H1 (cell line): ENCODE measurements around the gene ERC1. TPM values are rescaled to one million over a fixed set of nuclear protein-coding genes. Genes with fewer than 3 reads are reported as not detected.
"Not testable (repeated sequence)": the region's sequence is repeated elsewhere in the genome, so short reads cannot be mapped to it uniquely, and the experiment has no call there.

Experiments used
- CTCF ChIA-PET: fragments of 300-600 bp; sonication (Branson Sonifier 250); formaldehyde crosslinking; loops from one replicate; lab custom pipeline; 2021; ENCODE audit not compliant: partially characterized antibody; lab: Charles Lee
- POLR2A ChIA-PET: fragments of 300-600 bp; sonication (Branson Sonifier 250); formaldehyde crosslinking; loops from one replicate; lab custom pipeline; 2021; ENCODE audit warnings: inconsistent platforms; ENCODE audit not compliant: partially characterized antibody; lab: Charles Lee
- DNase-seq, 2 experiments: peaks; one replicate each; pipeline versions ENCODE4 v3.0.0 to v3.0.0-alpha.2; 2010 to 2022; ENCODE audit warnings: low spot score in 2 of 2, low read depth in 1 of 2, mixed read lengths in 1 of 2
- FAIRE-seq: peaks from 2 replicates; lab custom pipeline; 2011; peaks lifted over from hg19 to GRCh38; lab: Jason Lieb, UNC
- H2AFZ ChIP-seq: 2 replicates; pipeline ENCODE4 v1.8.1; 2012; ENCODE audit warnings: low read length, inconsistent platforms
- H2AK5ac ChIP-seq: 2 replicates; pipeline ENCODE4 v1.6.1; 2013; ENCODE audit warnings: low read depth, low read length
- H2BK120ac ChIP-seq: replicated peaks from 2 replicates; pipeline ENCODE3; 2013; ENCODE audit warnings: low read depth, low read length, inconsistent platforms
- H2BK12ac ChIP-seq: 2 replicates; pipeline ENCODE4 v1.6.1; 2013; ENCODE audit warnings: low read depth, low read length
- H2BK15ac ChIP-seq: 2 replicates; pipeline ENCODE4 v1.6.1; 2013; ENCODE audit warnings: low read length
- H2BK20ac ChIP-seq: 2 replicates; pipeline ENCODE4 v1.6.1; 2013; ENCODE audit warnings: low read length
- H2BK5ac ChIP-seq: 2 replicates; pipeline ENCODE4 v1.6.1; 2013; ENCODE audit warnings: low read depth, low read length
- H3K14ac ChIP-seq: 2 replicates; pipeline ENCODE4 v1.6.1; 2013; ENCODE audit warnings: inconsistent platforms; ENCODE audit not compliant: insufficient read length
- H3K18ac ChIP-seq: 2 replicates; pipeline ENCODE4 v1.6.1; 2013; ENCODE audit warnings: low read length; ENCODE audit errors: extremely low read depth
- H3K23ac ChIP-seq: 2 replicates; pipeline ENCODE4 v1.6.1; 2013; ENCODE audit warnings: inconsistent platforms; ENCODE audit not compliant: insufficient read length
- H3K23me2 ChIP-seq: 2 replicates; pipeline ENCODE4 v1.6.1; 2013; ENCODE audit warnings: low read depth, low read length
- H3K27ac ChIP-seq: 2 replicates; pipeline ENCODE4 v1.6.1; 2011; ENCODE audit warnings: low read depth, low read length, inconsistent platforms
- H3K27me3 ChIP-seq, 4 experiments: replicated peaks in 1 of 4; 1 replicate in 1 of 4; 2 replicates in 3 of 4; pipeline versions ENCODE4 v1.6.1 to v1.8.1; 2011 to 2013; ENCODE audit warnings: low read length in 3 of 4, mild to moderate bottlenecking in 3 of 4, inconsistent platforms in 2 of 4, mixed read lengths in 2 of 4, moderate library complexity in 1 of 4; ENCODE audit not compliant: control insufficient read depth in 3 of 4, insufficient read depth in 3 of 4; ENCODE audit errors: extremely low read depth in 1 of 4
- H3K36me3 ChIP-seq, 4 experiments: 2 replicates each; pipeline versions ENCODE4 v1.6.1 to v1.8.1; 2011 to 2013; ENCODE audit warnings: mild to moderate bottlenecking in 4 of 4, low read length in 3 of 4, moderate library complexity in 2 of 4, control low read depth in 1 of 4, inconsistent platforms in 1 of 4; ENCODE audit not compliant: insufficient read depth in 4 of 4, control insufficient read depth in 2 of 4
- H3K4ac ChIP-seq: replicated peaks from 2 replicates; pipeline ENCODE3; 2013; ENCODE audit warnings: low read length, low read depth, mixed read lengths, inconsistent platforms; ENCODE audit not compliant: insufficient read length
- H3K4me1 ChIP-seq, 4 experiments: replicated peaks in 1 of 4; 1 replicate in 1 of 4; 2 replicates in 3 of 4; pipeline versions ENCODE4 v1.6.1 to v1.8.1; 2011 to 2013; ENCODE audit warnings: low read length in 3 of 4, inconsistent platforms in 2 of 4, mixed read lengths in 1 of 4; ENCODE audit not compliant: insufficient read depth in 4 of 4, control insufficient read depth in 3 of 4
- H3K4me2 ChIP-seq, 2 experiments: 2 replicates each; pipeline versions ENCODE4 v1.6.1 to v1.8.1; 2011 to 2013; ENCODE audit warnings: low read depth in 2 of 2, low read length in 2 of 2, control low read depth in 1 of 2, inconsistent platforms in 1 of 2, mild to moderate bottlenecking in 1 of 2; ENCODE audit not compliant: insufficient read depth in 1 of 2
- H3K4me3 ChIP-seq, 4 experiments: fragments of 200-600, 300-600 bp in 1 of 4; sonication (generic), shearing (Covaris generic), sonication (Bioruptor Twin) in 1 of 4; 2 replicates each; pipeline versions ENCODE4 v1.5.1 to v1.8.1; 2011 to 2016; ENCODE audit warnings: low read length in 4 of 4, low read depth in 3 of 4, control low read depth in 2 of 4, inconsistent platforms in 2 of 4, mild to moderate bottlenecking in 2 of 4, mixed read lengths in 1 of 4, moderate library complexity in 1 of 4; ENCODE audit not compliant: insufficient read depth in 2 of 4; ENCODE audit errors: extremely low read depth in 1 of 4
- H3K56ac ChIP-seq: replicated peaks from 2 replicates; pipeline ENCODE3; 2013; ENCODE audit warnings: low read depth, mild to moderate bottlenecking, mixed read lengths, low read length, inconsistent platforms; ENCODE audit not compliant: insufficient read length
- H3K79me1 ChIP-seq: 2 replicates; pipeline ENCODE4 v1.6.1; 2013; ENCODE audit warnings: low read depth, low read length, control low read depth
- H3K79me2 ChIP-seq, 2 experiments: 2 replicates each; pipeline versions ENCODE4 v1.6.1 to v1.8.1; 2012 to 2013; ENCODE audit warnings: low read length in 2 of 2, mild to moderate bottlenecking in 2 of 2, inconsistent platforms in 1 of 2; ENCODE audit not compliant: insufficient read depth in 2 of 2, control insufficient read depth in 1 of 2
- H3K9ac ChIP-seq, 4 experiments: replicated peaks in 1 of 4; 1 replicate in 1 of 4; 2 replicates in 3 of 4; pipeline versions ENCODE4 v1.6.1 to v1.8.1; 2011 to 2013; ENCODE audit warnings: low read depth in 3 of 4, low read length in 3 of 4, control low read depth in 2 of 4, mild to moderate bottlenecking in 2 of 4, moderate library complexity in 2 of 4, inconsistent platforms in 1 of 4; ENCODE audit errors: extremely low read depth in 1 of 4
- H3K9me3 ChIP-seq, 2 experiments: 2 replicates each; pipeline versions ENCODE4 v1.6.1 to v1.8.1; 2012 to 2013; ENCODE audit warnings: mild to moderate bottlenecking in 2 of 2, moderate library complexity in 2 of 2, control low read depth in 1 of 2, inconsistent platforms in 1 of 2, low read depth in 1 of 2, low read length in 1 of 2, mixed read lengths in 1 of 2; ENCODE audit not compliant: insufficient read depth in 2 of 2
- H4K20me1 ChIP-seq, 2 experiments: replicated peaks in 1 of 2; 2 replicates each; pipeline versions ENCODE3 to v1.8.1; 2011 to 2013; ENCODE audit warnings: inconsistent platforms in 2 of 2, low read length in 2 of 2, mild to moderate bottlenecking in 1 of 2; ENCODE audit not compliant: insufficient read depth in 2 of 2, control insufficient read depth in 1 of 2
- H4K5ac ChIP-seq: 2 replicates; pipeline ENCODE4 v1.6.1; 2013; ENCODE audit warnings: low read length, low read depth, mixed read lengths, inconsistent platforms; ENCODE audit not compliant: insufficient read length
- H4K8ac ChIP-seq: 2 replicates; pipeline ENCODE4 v1.8.0; 2013; ENCODE audit warnings: mild to moderate bottlenecking, moderate library complexity, low read length, inconsistent platforms; ENCODE audit not compliant: insufficient read depth; ENCODE audit errors: extremely low read depth
- H4K91ac ChIP-seq: replicated peaks from 2 replicates; pipeline ENCODE3; 2013; ENCODE audit warnings: low read length, mixed read lengths, inconsistent platforms; ENCODE audit not compliant: insufficient read length
- RXRA ChIP-seq: IDR thresholded peaks from 2 replicates; pipeline ENCODE4 v1.6.1; 2011; ENCODE audit warnings: low read depth, mild to moderate bottlenecking, low read length, moderate library complexity; ENCODE audit not compliant: insufficient read depth
- SP1 ChIP-seq: IDR thresholded peaks from 2 replicates; pipeline ENCODE4 v1.6.1; 2011; ENCODE audit warnings: low read depth, low read length
- WGBS, 2 experiments: shearing (Covaris generic) in 1 of 2; methylation state at CpG; one replicate each; pipeline versions ENCODE4 v1.1.6 to v1.1.7; 2013 to 2015; ENCODE audit warnings: low lambda C conversion rate in 2 of 2, mixed read lengths in 2 of 2, inconsistent platforms in 1 of 2, low coverage in 1 of 2, missing lambda C conversion rate in 1 of 2; ENCODE audit not compliant: insufficient replicate concordance in 2 of 2, insufficient coverage in 1 of 2, insufficient read length in 1 of 2; ENCODE audit errors: extremely low coverage in 1 of 2, missing lambda C conversion rate in 1 of 2; 5-methylcytosine and 5-hydroxymethylcytosine counted together
- polyA plus RNA-seq, 7 experiments: library from polyadenylated mRNA; depleted of rRNA in 3 of 7; stranded (reverse) in 5 of 7; unstranded in 2 of 7; fragments of >200 nt in 5 of 7; fragments of 200-250 nt in 2 of 7; gene quantifications; 1 replicate in 5 of 7; 2 replicates in 1 of 7; 4 replicates in 1 of 7; pipeline versions ENCODE4 v1.2.1 to v1.2.3, GENCODE V29; 2011 to 2013; ENCODE audit warnings: missing spikeins in 2 of 7, mixed read lengths in 2 of 7
- total RNA-seq: library from RNA; stranded (reverse); fragmentation: NEBNext Ultra II Directional; extraction: Animal tissue kit (Norgen Biotek cat#: 25700); gene quantifications from 2 replicates; pipeline ENCODE4 v1.2.1, GENCODE V29; 2021

ERC1 gene
- total and polyA plus RNA-seq, 2 of the 8 experiments (the other 6 are each of a cell fraction or from before 2014, with no cell fraction given), result 7.8 to 45.7 TPM

DNA sequence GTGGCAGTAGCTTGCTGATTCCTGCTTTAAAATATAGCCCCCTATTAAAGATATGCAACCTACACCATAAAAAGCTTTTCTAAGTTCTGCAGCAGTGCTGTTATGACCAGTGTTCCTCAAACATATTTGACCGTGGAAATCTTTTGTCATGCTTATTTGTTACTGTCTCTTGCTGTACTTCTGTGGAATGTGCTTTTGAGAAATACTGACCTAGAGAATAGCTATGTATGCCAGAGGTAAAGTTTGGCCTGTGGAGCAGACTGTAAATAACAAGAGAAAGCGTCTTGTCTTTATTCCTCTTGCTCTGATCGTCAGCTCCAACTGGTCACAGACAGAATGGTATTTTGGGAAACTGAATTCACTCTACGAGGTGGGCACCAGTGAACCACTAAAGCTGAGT lies 364.4 kb downstream of the ERC1 start:
- 81% methylated on average over 4 of the region's 4 CpGs; no CpG with 5 or more reads in 1 of the 2 experiments for WGBS, 2 experiments
- POLR2A ChIA-PET, result no interaction called here
- no peak overlapping the region for H3K56ac ChIP-seq
- no peaks in the 10 kb centered on the region for H3K79me1 ChIP-seq
- H4K91ac ChIP-seq, result no peak overlapping the region
- H3K4ac ChIP-seq, result no peak overlapping the region
- H2BK12ac ChIP-seq, result no peak overlapping the region
- H2AFZ ChIP-seq, result no peak overlapping the region
- no peak overlapping the region for H2BK20ac ChIP-seq
- H2BK120ac ChIP-seq, result no peak overlapping the region
- no peak overlapping the region for H4K5ac ChIP-seq
- no peaks in the 10 kb centered on the region for H3K23me2 ChIP-seq
- H3K14ac ChIP-seq, result no peak overlapping the region
- DNase-seq (no peak), FAIRE-seq (no peak)
- no peak overlapping the region for H3K4me2 ChIP-seq
- H3K23ac ChIP-seq, result no peak overlapping the region
- no peaks in the 10 kb centered on the region for H3K4me1 ChIP-seq
- no peak overlapping the region for H4K8ac ChIP-seq
- peaks cover 0 to 2% of the 10 kb centered on the region in 2 experiments for H4K20me1 ChIP-seq
- H2BK5ac ChIP-seq, result no peak overlapping the region
- H3K18ac ChIP-seq, result no peak overlapping the region
- H3K9ac ChIP-seq, result no peak overlapping the region
- TF ChIP-seq RXRA (no peak), SP1 (no peak)
- no peak overlapping the region for H3K4me3 ChIP-seq
- H3K27me3 ChIP-seq, result no peaks in the 10 kb centered on the region
- CTCF ChIA-PET, result interaction anchor here (0.7 to 3.4 kb wide), 4 partner anchors 10 to 238 kb away, joined by 3 to 16 read pairs (median 6); no protein-coding TSS in a partner anchor
- no peak overlapping the region for H3K27ac ChIP-seq
- H3K79me2 ChIP-seq, result no peaks in the 10 kb centered on the region
- H2AK5ac ChIP-seq, result no peak overlapping the region
- no peaks in the 10 kb centered on the region for H3K36me3 ChIP-seq
- H2BK15ac ChIP-seq, result no peak overlapping the region
- H3K9me3 ChIP-seq, result no peaks in the 10 kb centered on the region

GRCh38 chr12:1355871-1356270 lies 364.8 kb downstream of the ERC1 start:
- H3K79me1 ChIP-seq, DNase-seq, H3K4me2 ChIP-seq, H3K4ac ChIP-seq, H3K27me3 ChIP-seq, H2BK15ac ChIP-seq, H3K23ac ChIP-seq, H3K27ac ChIP-seq, H3K9me3 ChIP-seq, H3K9ac ChIP-seq, H3K79me2 ChIP-seq, H2BK20ac ChIP-seq, H3K18ac ChIP-seq, H2BK5ac ChIP-seq, POLR2A ChIA-PET, H3K4me3 ChIP-seq, H4K20me1 ChIP-seq, H4K5ac ChIP-seq, H4K91ac ChIP-seq, H2AFZ ChIP-seq, H2BK120ac ChIP-seq, H3K14ac ChIP-seq, H3K4me1 ChIP-seq, H3K23me2 ChIP-seq, H2AK5ac ChIP-seq, H3K36me3 ChIP-seq, H3K56ac ChIP-seq, FAIRE-seq, H2BK12ac ChIP-seq, H4K8ac ChIP-seq: not testable (repeated sequence)
- WGBS, 2 experiments, result 92% methylated on average over 6 of the region's 6 CpGs; no CpG with 5 or more reads in 1 of the 2 experiments
- CTCF ChIA-PET, result interaction anchor here (0.7 to 3.4 kb wide), 4 partner anchors 9 to 238 kb away, joined by 3 to 16 read pairs (median 6); no protein-coding TSS in a partner anchor
